Endothelial cell of umbilical vein (primary cell): ENCODE measurements around the gene POLR2J2.
"Not testable (repeated sequence)": the region's sequence is repeated elsewhere in the genome, so short reads cannot be mapped to it uniquely, and the experiment has no call there.

ENCODE experiments used
- EZH2 ChIP-seq: IDR thresholded peaks from 2 replicates; pipeline ENCODE4 v1.6.1; 2012; ENCODE audit warnings: borderline replicate concordance, low read depth, mild to moderate bottlenecking, moderate library complexity, low read length, inconsistent platforms; ENCODE audit not compliant: severe bottlenecking
- GATA2 ChIP-seq: IDR thresholded peaks from 2 replicates; pipeline ENCODE4 v1.7.0; 2011; ENCODE audit warnings: low read depth, mild to moderate bottlenecking, moderate library complexity, mixed read lengths, low read length; ENCODE audit not compliant: insufficient read length, insufficient read depth
- JUN ChIP-seq: IDR thresholded peaks from 2 replicates; pipeline ENCODE4 v1.6.1; 2011; ENCODE audit warnings: borderline replicate concordance, low read depth; ENCODE audit not compliant: insufficient read length, insufficient read depth
- POLR2A ChIP-seq: IDR thresholded peaks from 2 replicates; pipeline ENCODE4 v1.6.1; 2012; ENCODE audit warnings: low read depth, mild to moderate bottlenecking, control low read depth, low read length
- POLR2AphosphoS5 ChIP-seq: IDR thresholded peaks from 2 replicates; pipeline ENCODE4 v1.6.1; 2012; ENCODE audit warnings: low read depth, mild to moderate bottlenecking, control low read depth, low read length, moderate library complexity; ENCODE audit not compliant: insufficient read depth
- TF ChIP-seq, protein P1 (sequence below), 2 donors: IDR thresholded peaks; 1 replicate in 1 of 2; 2 replicates in 1 of 2; pipeline ENCODE4 v1.5.1; 2011; ENCODE audit warnings: low read length in 2 of 2, mild to moderate bottlenecking in 2 of 2, moderate library complexity in 2 of 2, control low read depth in 1 of 2, inconsistent platforms in 1 of 2, low read depth in 1 of 2; ENCODE audit not compliant: insufficient read depth in 1 of 2; ENCODE audit errors: extremely low read depth in 1 of 2

DNA sequence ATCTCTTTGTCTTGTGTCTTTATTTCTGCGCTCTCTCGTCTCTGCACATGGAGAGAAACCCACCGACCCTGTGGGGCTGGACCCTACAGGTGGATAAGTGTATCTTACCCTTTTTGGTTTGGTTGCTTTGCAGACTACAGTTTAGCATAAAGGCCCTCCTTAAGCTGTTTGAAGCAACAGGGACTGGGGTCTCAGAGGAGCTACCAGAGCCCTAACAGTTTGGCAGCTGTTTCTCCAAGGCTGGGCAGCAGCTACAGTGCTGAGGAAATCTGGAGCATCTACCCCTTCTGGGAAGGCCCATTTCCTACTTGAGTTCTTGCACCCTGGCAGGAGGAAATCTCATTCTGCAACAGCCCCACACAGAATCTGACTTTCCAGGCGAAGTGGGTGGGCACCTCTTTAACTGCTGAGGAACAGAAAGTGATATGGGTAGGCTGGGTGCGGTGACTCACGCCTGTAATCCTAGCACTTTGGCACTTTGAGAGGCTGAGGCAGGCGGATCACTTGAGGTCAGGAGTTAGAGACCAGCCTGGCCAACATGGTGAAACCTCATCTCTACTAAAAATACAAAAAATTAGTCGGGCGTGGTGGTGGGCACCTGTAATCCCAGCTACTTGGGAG lies 2.1 kb upstream of the POLR2J2 start:
- TF ChIP-seq, protein P1, sequence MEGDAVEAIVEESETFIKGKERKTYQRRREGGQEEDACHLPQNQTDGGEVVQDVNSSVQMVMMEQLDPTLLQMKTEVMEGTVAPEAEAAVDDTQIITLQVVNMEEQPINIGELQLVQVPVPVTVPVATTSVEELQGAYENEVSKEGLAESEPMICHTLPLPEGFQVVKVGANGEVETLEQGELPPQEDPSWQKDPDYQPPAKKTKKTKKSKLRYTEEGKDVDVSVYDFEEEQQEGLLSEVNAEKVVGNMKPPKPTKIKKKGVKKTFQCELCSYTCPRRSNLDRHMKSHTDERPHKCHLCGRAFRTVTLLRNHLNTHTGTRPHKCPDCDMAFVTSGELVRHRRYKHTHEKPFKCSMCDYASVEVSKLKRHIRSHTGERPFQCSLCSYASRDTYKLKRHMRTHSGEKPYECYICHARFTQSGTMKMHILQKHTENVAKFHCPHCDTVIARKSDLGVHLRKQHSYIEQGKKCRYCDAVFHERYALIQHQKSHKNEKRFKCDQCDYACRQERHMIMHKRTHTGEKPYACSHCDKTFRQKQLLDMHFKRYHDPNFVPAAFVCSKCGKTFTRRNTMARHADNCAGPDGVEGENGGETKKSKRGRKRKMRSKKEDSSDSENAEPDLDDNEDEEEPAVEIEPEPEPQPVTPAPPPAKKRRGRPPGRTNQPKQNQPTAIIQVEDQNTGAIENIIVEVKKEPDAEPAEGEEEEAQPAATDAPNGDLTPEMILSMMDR (IDR thresholded peaks at IDR 0.05; ENCODE audit: extremely low read depth in 1 of 2, insufficient read depth in 1 of 2, low read depth in 1 of 2, low read length in 2 of 2): not testable (repeated sequence)
- TF ChIP-seq EZH2, POLR2A, GATA2, POLR2AphosphoS5, JUN: not testable (repeated sequence)
